K562 (cell line): Measurements from ENCODE around the gene CLDN1.

ENCODE experiments used
- DNMT1 ChIP-seq: fragments of 450-650 bp; IDR thresholded peaks from 2 replicates; pipeline ENCODE4 v1.6.1; 2016; ENCODE audit warnings: antibody characterized with exemption, mild to moderate bottlenecking
- GTF2F1 ChIP-seq: IDR thresholded peaks from 2 replicates; pipeline ENCODE4 v1.6.1; 2011; ENCODE audit warnings: low read depth, low read length, improper control_type of control experiment
- MEF2A ChIP-seq: IDR thresholded peaks from 2 replicates; pipeline ENCODE4 v1.6.1; 2011; ENCODE audit warnings: low read depth, mild to moderate bottlenecking, low read length, moderate library complexity; ENCODE audit not compliant: control insufficient read depth
- POLR2AphosphoS5 ChIP-seq: IDR thresholded peaks from 2 replicates; pipeline ENCODE4 v1.6.1; 2011; ENCODE audit warnings: mild to moderate bottlenecking, low read depth, low read length, moderate library complexity; ENCODE audit not compliant: control insufficient read depth, insufficient read depth
- ZHX1 ChIP-seq: fragments of 150-350 bp; conservative IDR thresholded peaks from 2 replicates; pipeline ENCODE4 v1.6.1; 2014; ENCODE audit warnings: low read length
- ZNF12 ChIP-seq: sonication (generic); formaldehyde crosslinking; IDR thresholded peaks from 2 replicates; pipeline ENCODE4 v1.4.0; 2020; ENCODE audit warnings: mild to moderate bottlenecking, missing genetic modification reagents

- no peak for TF ChIP-seq DNMT1
- TF ChIP-seq POLR2AphosphoS5: no peak
- no peak for TF ChIP-seq ZHX1
- no peak for TF ChIP-seq ZNF12 (CRISPR knock-in tag)
- TF ChIP-seq MEF2A: no peak
- TF ChIP-seq GTF2F1: no peak
Observed at GRCh38 chr3:190362258-190362657, 40.0 kb upstream of the CLDN1 start.
